HCEC 1CT (cell line): ENCODE data around the gene GTF2IRD1.
"Not testable (repeated sequence)": the region's sequence is repeated elsewhere in the genome, so short reads cannot be mapped to it uniquely, and the experiment has no call there.

ENCODE experiments used
- DNase-seq: peaks from one replicate; pipeline ENCODE4 v3.0.0-alpha.2; 2017

The GTF2IRD1 gene

DNA sequence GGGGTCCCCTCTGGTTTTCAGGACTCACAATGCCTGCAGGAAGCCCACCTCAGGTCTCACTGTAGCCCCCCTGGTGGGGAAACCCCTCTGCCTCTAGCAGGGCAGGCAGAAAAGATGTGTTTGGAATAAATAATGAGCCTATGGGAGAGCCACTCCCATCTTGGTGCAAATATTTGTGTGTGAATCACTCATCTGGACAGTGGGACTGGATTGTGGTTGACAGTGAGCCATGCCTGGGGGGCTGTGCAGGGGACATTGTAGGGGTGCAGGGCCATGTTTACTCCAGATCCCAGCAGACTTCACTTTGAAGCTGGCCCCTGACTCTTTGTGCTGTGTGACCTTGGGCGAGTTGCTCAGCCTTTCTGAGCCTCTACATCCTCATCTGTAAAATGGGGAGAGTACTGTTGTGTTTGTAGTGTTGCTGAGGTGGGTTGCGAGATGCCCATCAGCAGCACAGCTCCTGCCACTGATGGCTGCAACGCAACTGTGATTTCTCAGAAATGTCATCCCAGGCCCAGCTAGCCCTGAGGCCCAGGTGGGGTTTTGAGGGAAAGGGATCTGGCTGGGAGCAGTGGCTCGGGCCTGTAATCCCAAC, 20.7 kb downstream of the GTF2IRD1 start:
- DNase-seq: no peak

DNA sequence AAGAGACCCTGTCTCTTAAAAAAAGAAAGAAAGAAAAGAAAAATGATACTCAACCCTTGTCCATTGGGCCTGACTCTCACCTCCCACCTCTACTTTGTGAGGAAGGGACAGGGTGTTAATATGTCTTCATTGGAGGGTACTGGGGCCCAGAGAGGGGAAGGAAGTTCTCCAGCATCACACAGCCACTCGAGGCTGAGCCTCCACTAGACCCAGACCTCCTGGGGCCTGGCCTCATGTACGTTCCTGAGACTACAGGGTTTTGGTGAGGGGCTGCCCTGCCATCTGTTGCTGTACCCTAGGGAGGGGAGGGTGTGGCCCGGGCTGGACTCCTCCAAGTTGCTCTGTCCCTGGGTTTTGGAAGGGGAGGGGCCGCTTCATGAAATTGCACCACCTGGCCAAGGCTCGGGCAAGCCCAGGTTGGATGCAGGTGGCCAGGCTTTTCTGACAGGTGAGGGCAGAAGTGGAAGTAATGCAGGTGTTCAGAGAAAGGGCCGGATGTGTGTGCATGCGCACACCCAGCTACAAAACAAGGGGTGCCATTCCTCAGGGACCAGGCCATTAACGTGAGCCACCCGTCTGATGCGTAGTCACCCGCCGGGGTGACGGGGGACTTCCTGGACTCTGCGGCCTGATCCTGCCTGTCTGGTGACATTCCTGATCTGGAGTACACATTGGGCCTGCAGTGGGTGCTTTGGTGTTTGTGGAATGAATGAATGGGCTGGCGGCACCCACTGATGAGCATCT, 21.7 kb downstream of the GTF2IRD1 start:
- DNase-seq: no peak

DNA sequence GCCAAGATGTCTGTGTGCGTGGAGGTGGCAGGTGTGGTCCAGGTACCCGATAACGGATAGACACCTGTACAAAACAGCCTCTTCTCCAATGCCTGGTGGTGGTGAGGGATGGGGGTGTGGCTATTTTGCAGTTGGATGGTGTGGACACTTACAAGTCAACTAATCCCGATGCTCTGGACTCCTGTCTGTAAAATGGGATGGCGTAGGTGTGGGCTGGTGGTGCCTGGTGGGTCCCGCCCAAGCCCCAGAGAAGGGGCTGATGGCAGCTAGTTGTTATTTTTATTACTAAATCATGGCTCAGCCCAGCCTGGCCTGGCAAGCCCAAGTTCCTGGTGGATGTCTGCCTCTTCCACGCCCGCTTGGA, 22.3 kb downstream of the GTF2IRD1 start:
- DNase-seq: no peak

DNA sequence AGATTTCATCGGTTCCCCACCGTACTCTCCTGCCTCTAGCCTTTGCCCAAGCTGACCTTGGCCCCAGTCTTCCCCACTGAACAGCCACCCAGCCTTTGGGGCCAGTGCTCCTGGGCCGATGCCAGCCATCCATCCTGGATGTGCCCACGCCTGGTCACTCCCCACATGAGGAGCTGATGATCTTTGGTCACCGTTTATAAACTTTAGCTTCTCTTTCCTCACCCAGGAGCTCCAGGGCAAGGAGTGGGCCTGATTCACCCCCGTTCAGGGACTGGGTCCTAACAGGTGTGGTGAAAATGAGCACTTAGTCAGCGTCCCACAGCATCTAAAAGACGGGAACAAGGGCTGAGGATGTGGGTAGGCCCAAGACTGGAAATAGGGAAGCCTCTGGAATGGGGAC, 22.9 kb downstream of the GTF2IRD1 start:
- no peak for DNase-seq

DNA sequence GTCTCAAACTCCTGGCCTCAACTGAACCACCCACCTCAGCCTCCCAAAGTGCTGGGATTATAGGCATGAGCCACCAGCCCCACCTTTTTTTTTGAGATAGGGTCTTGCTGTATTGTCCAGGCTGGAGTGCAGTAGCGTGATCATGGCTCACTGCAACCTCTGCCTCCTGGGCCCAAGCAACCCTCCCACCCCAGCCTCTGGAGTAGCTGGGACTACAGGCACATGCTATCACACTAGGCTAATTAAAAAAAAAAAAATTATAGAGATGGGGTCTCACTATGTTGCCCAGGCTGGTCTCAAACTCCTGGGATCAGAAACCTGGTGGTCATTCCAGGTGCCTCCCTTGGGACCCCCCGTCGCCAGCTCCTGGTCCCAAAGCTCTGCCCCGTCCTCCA, 25.0 kb downstream of the GTF2IRD1 start:
- no peak for DNase-seq

DNA sequence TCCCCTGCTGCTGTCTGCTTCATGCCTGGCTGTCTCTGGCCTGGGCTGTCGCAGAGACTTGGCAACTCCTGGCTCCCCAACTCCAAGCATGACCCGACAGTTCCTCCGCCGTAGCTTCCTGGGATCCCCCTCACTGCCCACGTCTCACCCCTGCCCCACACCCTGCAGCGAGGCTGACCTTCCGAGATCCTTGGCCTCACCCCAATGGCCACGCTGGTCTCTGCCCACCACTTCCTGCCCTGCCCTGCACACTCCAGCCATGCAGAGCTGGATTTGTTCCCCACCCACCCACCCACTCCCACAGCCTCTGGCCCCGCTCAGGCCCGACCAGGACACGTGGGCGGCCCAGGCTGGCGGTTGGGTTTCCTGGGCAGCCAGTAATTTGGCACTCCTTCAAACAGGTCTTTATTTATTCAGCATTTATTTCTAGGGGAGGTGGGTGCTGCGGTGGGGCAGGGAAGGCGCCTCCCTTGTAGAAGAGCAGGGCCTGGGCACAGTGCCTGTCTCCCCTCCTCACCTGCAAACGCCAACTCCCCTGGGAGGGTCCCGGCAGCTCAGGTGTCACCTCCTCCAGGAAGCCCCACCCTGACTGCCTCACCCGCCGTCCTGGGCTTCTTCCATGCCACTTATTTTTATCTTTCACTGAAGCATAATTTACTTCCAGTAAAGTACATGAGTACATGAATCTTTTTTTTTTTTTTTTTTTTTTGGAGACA, 25.5 kb downstream of the GTF2IRD1 start:
- no peak for DNase-seq

DNA sequence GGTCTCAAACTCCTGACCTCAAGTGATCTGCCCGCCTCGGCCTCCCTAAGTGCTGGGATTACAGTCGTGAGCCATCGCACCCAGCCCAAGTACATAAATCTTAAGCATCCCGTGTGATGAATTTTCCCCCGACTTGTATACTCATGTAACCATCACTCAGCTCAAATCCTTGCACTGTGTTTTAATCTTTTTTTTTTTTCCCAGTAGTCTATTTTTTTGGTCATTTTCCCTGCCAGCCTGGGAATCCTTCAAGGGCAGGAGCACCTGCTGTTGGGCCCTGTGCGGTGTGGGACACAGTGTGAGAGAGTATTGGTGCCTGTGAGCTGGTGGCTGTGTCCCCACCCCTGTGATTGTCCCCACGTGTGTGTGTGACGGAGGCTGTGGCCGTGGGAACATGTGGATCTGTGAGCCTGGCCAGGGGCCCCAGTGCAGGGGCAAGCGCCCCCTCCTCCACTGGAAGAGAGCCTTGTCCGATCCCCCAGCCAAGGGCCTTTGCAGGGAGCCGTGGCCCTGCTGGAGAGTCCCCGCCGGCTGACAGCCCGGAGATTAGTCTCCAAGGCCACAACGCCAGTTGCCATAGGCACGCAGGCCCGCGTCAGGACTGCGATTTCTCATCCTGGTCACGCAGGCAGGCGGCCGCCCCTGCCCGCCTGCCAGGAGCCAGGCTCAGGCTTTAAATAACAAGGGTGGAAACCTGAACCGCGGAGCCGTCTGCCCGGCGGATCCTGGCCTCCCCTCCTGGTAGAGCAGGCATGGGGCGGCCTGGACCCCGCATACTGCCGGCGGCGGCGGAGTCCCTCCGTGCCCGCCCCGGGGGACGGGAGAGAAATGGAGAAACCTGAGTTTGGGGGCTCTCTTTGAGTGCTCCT, 26.5 kb downstream of the GTF2IRD1 start:
- DNase-seq: peak; percentile 74

DNA sequence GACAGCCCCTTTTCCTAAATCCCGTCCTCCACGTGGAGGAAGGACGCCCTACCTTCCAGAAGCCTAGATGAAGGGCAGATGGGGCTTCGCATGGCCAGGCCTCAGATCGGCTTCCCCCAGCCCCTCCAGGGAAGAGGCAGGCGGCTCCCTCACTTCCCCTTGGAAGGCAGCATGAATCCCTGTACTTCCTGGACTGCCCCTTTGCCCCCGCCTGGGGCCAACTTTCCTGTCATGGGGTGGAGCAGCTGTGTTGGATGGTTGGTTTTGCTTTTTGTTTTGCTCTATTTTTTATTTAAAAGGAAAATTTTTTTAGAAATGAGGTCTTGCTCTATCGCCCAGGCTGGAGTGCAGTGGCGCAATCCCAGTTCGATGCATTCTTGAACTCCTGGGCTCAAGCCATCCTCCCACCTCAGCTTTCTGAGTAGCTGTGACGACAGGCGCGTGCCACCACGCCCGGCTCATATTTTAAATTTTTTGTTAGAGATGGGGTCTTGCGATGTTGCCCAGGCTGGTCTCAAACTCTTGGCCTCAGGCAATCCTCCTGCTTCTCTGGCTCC, 27.2 kb downstream of the GTF2IRD1 start:
- DNase-seq: peak; percentile 67

DNA sequence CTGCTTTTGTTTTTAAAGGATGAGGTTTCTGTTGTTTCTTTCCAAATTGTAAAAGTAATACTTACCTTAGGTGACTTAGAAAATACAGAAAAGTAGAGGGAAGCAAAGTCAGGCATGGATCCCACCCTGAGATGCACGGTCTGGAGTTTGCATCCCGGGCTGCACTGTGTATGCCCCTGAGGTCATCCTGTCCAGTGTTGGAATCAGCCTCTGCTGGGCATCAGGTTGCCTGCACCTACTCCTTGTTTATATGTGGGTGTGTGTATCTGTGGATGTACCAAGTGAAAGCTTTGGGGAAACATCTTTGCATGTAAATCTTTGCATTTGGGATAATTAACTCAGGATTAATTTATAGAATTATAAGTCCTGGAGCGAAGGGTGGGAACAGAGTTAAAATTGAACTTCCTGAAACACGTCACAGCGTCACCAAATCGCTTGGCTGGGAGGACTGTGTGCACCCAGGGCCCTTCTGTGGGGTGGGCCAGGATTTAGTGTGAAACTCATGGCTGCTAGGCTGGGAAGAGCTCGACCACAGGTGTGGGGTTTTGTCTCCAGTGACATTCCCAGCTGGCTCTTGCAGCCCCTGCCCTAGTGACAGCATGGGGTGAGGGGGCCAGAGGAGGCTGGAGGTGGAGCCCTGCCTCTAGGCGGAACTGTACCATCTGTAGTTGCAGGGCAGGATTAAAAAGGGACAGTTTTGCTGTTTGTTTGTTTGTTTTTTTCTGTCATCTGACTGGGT, 27.9 kb downstream of the GTF2IRD1 start:
- DNase-seq: peak; percentile 18

DNA sequence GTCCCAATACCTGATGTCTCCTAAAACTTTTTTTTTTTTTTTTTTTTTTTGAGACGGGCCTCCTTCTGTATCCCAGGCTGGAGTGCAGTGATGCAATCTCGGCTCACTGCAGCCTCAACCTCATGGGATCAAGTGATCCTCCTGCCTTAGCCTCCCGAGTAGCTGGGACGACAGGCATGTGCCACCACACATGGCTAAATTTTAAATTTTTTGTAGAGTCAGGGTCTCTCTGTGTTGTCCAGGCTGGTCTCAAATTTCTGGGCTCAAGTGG, 28.4 kb downstream of the GTF2IRD1 start:
- DNase-seq: no peak

DNA sequence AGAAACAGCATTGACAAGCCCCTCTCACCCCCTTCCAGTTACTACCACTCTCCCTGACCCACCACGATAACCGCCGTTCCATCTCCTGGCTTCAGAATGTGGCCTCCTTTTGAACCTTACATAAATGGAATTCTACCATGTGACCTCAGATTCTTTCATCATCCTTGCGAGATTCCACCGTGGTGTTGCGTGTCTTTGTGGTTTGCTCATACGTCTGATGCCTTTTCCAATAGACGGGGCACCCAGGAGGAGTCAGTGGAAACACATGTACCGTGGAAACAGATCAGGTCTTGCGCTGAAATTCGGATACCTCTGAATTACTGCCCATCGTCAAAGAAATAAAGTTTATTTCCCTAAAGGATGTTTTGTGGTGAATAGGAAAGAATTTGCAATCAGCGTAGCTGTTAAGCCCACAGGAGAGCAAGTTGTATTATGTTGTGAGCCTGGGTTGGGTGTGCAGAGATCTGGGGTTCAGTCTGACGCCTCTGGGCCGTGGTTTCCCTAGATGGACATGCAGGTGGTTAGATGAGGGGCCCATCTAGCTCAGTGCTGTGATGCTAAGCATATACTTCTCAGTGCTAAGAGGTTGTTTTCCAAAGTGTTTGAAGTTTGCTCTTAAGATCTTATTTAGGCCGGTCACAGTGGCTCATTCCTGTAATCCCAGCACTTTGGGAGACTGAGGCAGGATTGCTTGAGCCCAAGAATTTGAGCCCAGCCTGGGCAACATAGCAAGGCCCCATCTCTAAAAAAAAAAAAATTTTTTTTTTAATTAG, 29.1 kb downstream of the GTF2IRD1 start:
- peak; percentile 92 for DNase-seq

DNA sequence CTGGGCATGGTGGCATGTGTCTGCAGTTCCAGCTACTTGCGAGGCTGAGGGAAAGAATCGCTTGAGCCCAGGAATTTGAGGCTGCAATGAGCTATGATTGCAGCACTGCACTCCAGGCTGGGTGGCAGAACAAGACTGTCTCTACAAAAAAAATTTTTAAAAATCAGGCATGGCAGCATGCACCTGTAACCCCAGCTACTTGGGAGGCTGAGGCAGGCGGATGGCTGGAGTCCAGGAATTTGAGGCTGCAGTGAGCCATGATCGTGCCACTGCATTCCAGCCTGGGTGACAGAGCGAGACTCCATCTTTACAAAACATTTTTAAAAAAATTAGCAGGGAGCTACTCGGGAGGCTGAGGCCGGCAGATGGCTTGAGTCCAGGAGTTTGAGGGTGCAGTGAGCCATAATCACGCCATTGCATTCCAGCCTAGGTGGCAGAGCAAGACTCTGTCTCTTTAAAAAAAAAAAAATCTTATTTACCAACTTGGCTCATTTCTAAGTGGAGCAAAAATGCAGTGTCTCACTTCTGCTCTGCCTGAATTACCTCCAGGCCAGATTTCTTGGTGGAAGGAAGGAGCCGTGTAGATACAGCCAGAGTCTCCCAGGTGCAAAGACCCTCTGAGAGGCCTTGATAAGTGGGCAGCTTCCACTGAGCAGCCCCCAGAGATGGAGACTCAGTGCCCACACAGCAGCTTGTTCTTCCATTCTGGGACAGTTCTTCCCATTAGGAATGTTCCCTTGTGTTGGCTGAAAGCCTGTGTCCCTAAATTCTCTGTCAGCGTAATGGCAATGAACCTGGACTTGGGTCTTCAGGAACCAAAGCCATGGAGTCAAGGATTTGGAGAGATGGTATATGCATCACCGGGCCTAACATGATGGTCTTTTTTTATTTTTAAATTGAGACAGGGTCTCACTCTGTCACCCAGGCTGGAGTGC, 30.0 kb downstream of the GTF2IRD1 start:
- peak; percentile 64 for DNase-seq

DNA sequence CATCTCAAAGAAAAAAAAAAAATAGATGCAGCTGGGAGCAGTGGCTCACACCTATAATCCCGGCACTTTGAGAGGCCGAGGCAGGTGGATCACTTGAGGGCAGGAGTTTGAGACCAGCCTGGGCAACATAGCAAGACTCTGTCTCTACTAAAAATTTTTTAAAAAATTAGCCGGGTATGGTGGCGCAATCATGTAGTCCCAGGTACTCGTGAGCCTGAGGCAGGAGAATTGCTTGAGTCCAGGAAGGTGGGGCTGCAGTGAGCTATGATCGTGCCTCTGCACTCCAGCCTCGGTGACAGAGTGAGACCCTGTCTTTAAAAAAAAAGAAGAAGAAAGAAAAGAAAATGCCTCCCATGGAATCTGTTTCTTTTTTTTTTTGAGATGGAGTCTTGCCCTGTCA, 31.9 kb downstream of the GTF2IRD1 start:
- DNase-seq: no peak

DNA sequence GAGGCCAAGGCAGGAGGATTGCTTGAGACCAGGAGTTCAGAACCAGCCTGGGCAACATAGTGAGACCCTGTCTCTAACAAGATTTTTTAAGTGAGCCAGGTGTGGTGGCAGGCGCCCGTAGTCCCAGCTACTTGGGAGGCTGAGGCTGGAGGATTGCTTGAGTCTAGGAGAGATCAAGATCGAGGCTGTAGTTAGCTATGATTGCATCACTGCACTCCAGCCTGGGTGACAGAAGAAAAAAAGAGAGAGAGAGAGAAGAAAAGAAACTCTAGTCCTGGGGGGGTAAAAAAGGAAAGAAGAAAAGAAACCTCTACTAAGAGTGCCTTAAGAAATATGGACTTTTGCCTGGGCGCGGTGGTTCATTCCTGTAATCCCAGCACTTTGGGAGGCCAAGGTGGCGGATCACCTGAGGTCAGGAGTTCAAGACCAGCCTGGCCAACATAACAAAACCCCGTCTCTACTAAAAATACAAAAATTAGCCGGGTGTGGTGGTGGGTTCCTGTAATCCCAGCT, 34.9 kb downstream of the GTF2IRD1 start:
- DNase-seq: not testable (repeated sequence)

DNA sequence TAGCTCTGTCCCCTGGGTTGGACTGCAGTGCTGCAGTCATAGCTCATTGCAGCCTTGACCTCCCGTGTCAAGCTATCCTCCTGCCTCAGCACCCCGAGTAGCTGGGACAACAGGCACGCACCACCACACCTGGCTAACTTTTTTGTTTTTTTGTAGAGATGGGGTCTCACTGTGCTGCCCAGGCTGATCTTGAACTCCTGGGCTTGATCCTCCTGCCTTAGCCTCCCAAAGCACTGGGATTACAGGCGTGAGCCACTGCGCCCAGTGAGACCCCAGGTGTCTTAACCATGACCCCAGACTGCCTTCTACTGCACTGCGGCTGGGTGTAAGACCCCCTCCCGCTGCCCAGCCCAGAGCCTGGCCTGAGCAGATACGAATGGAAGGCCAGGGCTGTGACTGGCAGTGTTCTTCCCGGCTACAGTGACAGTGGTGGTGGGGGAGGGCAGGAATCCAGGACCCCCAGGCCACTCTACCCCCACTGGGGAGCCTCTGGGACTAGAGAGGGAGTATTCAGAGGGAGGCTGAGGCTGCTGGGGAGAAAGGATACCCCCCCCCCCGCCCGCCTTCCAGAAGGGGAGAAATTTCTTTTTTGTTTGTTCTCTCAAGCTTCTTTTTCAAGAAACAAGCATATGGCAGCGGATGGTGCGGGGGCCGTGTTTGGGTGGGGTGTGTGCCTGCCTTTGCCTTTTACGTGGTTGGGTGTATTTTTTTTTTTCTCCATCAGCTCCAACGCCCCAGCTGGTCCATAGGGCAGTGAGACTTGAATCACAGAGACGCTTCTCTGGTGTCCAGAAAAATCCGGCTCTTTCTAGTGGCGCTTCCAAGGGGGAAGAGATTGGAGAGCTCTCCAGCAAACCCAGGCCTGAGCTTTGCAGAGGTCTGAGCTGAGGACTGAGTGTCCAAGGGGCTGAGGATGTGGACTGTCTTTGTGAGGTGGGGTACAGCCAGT, 36.6 kb downstream of the GTF2IRD1 start:
- DNase-seq: no peak

DNA sequence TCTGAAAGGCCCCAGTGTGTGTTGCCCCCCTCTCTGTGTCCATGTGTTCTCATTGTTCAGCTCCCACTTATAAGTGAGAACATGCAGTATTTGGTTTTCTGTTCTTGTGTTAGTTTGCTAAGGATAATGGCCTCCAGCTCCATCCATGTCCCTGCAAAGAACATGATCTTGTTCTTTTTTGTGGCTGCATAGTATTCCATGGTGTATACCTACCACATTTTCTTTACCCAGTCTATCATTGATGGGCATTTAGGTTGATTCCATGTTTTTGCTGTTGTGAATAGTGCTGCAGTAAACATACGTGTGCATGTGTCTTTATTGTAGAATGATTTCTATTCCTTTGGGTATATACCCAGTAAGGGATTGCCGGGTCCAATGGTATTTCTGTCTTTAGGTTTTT, 37.8 kb downstream of the GTF2IRD1 start:
- DNase-seq: not testable (repeated sequence)

DNA sequence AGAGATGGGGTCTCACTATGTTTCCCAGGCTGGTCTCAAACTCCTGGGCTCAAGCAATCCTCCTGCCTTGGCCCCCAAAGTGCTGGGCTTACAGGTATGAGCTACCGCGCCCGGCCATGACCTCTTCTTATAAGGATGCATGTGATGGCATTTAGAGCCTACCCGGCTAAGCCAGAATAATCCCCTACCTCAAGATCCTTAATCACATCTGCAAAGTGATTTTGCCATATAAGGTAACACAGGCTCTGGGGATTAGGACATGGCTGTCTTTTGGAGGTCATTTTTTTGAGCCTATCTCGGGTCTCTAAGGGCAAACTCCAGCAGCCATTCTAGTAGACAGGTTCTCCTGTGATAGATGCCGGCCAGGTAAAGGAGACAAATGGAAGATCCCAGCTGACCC, 39.6 kb downstream of the GTF2IRD1 start:
- no peak for DNase-seq

DNA sequence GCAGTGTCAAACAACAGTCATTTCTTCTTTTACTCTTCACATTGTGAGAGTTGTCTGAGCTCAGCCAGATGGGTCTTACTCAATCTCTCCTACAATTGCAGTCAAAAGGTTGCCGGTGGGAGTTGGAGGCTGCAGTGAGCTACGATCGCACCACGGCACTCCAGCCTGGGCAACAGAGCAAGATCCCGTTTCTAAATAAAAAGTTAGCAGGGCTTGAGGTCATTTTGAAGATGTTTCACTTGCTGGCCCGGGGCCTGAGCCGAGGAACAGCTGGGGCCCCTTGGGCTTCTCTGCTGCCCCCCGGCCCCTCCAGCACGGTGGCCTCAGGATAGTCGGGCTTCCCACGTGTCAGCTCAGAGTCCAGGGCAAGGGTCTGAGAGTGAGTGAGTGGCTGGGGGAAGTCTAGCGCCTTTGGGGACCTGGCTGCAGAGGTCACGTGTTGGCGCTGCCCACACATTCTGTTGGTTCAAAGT, 40.4 kb downstream of the GTF2IRD1 start:
- DNase-seq: no peak
